C4-2B (cell line): Measurements from ENCODE around the gene CENPA.
"Not testable (repeated sequence)": the region's sequence is repeated elsewhere in the genome, so short reads cannot be mapped to it uniquely, and the experiment has no call there.

Experiments used
- CTCF ChIP-seq: fragments of 450-650 bp; conservative IDR thresholded peaks from 2 replicates; pipeline ENCODE4 v1.5.1; 2017; ENCODE audit warnings: mild to moderate bottlenecking
- ZFX ChIP-seq: fragments of 450-650 bp; IDR thresholded peaks from 2 replicates; pipeline ENCODE4 v1.6.1; 2017

- TF ChIP-seq CTCF, ZFX: not testable (repeated sequence)
These were observed 24.9 kb upstream of the CENPA start for GRCh38 chr2:26760991-26761390.
